ENCODE measurements around the gene LDLRAP1. TPM values are rescaled to one million over a fixed set of nuclear protein-coding genes. Genes with fewer than 3 reads are reported as not detected.

LDLRAP1 gene
- total and polyA plus RNA-seq, 9 of the 15 experiments (the other 6 are each of a cell fraction or from before 2014, with no cell fraction given): 0.56 to 29.6 (median 16.2) TPM

GRCh38 chr1:25543005-25543424 is 391 bp upstream of the LDLRAP1 start (continued):
- TF ChIP-seq ZNF407 (IDR thresholded peaks at IDR 0.05; ENCODE audit: low read depth) (no peak), ZNF695 (CRISPR knock-in tag; IDR thresholded peaks at IDR 0.05) (no peak), MLLT1 (IDR thresholded peaks at IDR 0.05) (no peak), NCOA4 (IDR thresholded peaks at IDR 0.05; ENCODE audit: partially characterized antibody) (peak; percentile 16), PURB (CRISPR knock-in tag; IDR thresholded peaks at IDR 0.05; ENCODE audit: low read depth) (no peak), TEAD1 (CRISPR knock-in tag; IDR thresholded peaks at IDR 0.05) (no peak), ZFP36 (IDR thresholded peaks at IDR 0.05; ENCODE audit: low read depth, low read length, partially characterized antibody) (peak; percentile 58), SMARCE1 (IDR thresholded peaks at IDR 0.05) (no peak), ZNF282 (CRISPR knock-in tag; IDR thresholded peaks at IDR 0.05) (no peak), NR2F6 (CRISPR knock-in tag; IDR thresholded peaks at IDR 0.05) (no peak), MCM5 (IDR thresholded peaks at IDR 0.05; ENCODE audit: low read depth) (no peak), CBX3 (IDR thresholded peaks at IDR 0.05; ENCODE audit: borderline replicate concordance in 1 of 2, low read length in 2 of 2) (peak in 1 of 2 experiments; percentile 93; a peak in 2 of 3 replicates), TAL1 (IDR thresholded peaks at IDR 0.05) (no peak), FOXM1 (IDR thresholded peaks at IDR 0.05; ENCODE audit: low read depth) (peak; percentile 52; the same call in 1 of the 2 replicates), FOXM1 (CRISPR knock-in tag; IDR thresholded peaks at IDR 0.05; ENCODE audit: low read depth) (no peak), ZNF592 (IDR thresholded peaks at IDR 0.05) (no peak)

Data from K562 (cell line).